BLaER1 (cell line): Measurements from ENCODE around the gene FAM89A.

Source experiments
- H3K27ac ChIP-seq: shearing (Covaris generic); formaldehyde crosslinking; 2 replicates; pipeline ENCODE4 v1.8.1; 2022
- H3K27me3 ChIP-seq: shearing (Covaris generic); formaldehyde crosslinking; 2 replicates; pipeline ENCODE4 v1.8.1; 2022
- H3K36me3 ChIP-seq: shearing (Covaris generic); formaldehyde crosslinking; 2 replicates; pipeline ENCODE4 v1.8.1; 2022
- H3K4me1 ChIP-seq: shearing (Covaris generic); formaldehyde crosslinking; 2 replicates; pipeline ENCODE4 v1.8.1; 2022
- H3K4me2 ChIP-seq: shearing (Covaris generic); formaldehyde crosslinking; 2 replicates; pipeline ENCODE4 v1.8.1; 2022
- H3K4me3 ChIP-seq: shearing (Covaris generic); formaldehyde crosslinking; 2 replicates; pipeline ENCODE4 v1.8.1; 2022
- H3K9ac ChIP-seq: shearing (Covaris generic); formaldehyde crosslinking; 2 replicates; pipeline ENCODE4 v1.8.1; 2022
- H3K9me3 ChIP-seq: shearing (Covaris generic); formaldehyde crosslinking; 2 replicates; pipeline ENCODE4 v1.8.1; 2022
- H4K20me1 ChIP-seq: shearing (Covaris generic); formaldehyde crosslinking; 2 replicates; pipeline ENCODE4 v1.8.1; 2022
- Cebpa-rat ChIP-seq: shearing (Covaris generic); IDR thresholded peaks from 2 replicates; pipeline ENCODE4 v1.8.1; 2022

The FAM89A gene

DNA sequence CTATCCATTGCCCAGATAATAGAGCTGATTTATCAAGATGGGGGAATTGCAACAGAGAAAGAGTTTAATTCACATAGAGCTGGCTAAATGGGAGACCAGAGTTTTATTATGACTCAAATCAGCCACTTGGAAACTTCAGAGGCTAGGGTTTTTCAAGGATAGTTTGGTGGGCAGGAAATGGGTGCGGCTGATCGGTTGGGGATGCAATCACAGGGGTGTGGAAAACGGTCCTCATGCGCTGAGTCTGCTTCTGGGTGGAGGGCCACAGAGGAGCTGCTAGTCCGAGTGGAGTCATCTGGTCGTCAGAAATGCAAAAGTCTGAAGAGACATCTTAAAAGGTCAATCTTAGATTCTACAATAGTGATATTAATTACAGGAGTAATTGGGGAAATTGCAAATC, 32.0 kb upstream of the FAM89A start:
- H3K27me3 ChIP-seq = no peaks in the 10 kb centered on the region
- H3K36me3 ChIP-seq = no peaks in the 10 kb centered on the region
- no peak overlapping the region for H3K9ac ChIP-seq
- H3K4me3 ChIP-seq = no peak overlapping the region
- no peaks in the 10 kb centered on the region for H4K20me1 ChIP-seq
- no peak overlapping the region for H3K4me2 ChIP-seq
- no peak overlapping the region for H3K27ac ChIP-seq
- H3K9me3 ChIP-seq = no peaks in the 10 kb centered on the region
- H3K4me1 ChIP-seq = no peaks in the 10 kb centered on the region
- no peak for TF ChIP-seq Cebpa-rat

DNA sequence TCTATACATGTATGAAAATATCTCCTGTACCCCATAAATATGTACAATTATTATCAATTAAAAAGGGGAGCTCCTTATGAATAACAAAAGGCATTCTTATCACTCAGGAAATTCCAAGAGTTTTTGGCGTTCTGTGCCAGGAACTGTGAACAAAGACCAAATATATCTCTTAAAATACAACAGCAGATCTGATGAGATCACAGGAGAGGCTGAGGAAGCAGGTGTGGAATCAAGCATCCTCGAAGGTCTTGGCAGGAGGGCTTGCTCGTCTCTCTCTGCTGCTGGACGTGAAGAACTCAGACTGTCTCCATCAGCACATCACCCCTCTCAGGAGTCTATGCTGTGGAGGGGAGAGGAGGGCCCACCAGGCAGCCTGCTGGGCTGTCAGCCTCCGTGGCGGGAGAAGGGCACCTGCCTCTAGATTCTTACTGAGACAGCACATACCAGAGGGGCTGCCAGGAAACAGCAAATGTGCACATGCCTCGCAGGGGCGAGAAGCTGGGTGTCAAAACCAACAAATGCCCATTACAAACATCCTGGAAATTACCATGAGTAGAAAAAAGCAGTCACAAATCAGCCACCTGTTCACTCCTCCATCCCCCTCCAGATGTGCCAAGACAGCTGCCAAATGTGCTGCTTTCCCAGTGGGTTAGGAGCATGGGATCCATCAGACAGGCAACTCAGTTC, 30.8 kb upstream of the FAM89A start:
- H3K27ac ChIP-seq = no peak overlapping the region
- H3K4me3 ChIP-seq = no peak overlapping the region
- no peak overlapping the region for H3K4me2 ChIP-seq
- H3K27me3 ChIP-seq = no peaks in the 10 kb centered on the region
- H3K9ac ChIP-seq = no peak overlapping the region
- peaks cover 10% of the 10 kb centered on the region; the same call in 1 of the 2 replicates for H3K4me1 ChIP-seq
- no peaks in the 10 kb centered on the region for H4K20me1 ChIP-seq
- no peaks in the 10 kb centered on the region for H3K9me3 ChIP-seq
- TF ChIP-seq Cebpa-rat = no peak
- no peaks in the 10 kb centered on the region for H3K36me3 ChIP-seq

DNA sequence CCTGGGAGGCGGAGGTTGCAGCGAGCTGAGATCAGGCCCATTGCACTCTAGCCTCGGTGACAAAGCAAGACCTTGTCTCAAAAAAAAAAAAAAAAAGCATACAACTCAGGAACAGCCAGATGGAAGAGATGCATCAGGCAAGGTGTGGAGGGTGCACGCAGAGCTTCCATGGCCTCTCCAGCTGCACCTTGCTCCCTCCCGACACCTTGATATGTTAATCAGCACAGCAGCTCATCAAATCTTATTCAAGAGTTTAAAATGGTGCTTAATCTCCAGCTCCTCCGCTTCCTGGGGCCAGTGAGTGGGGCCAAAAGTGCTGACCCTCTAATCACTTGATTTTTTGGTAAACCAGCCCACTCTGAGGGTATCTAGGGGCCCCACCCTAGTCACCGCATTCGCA, 29.3 kb upstream of the FAM89A start:
- H3K4me3 ChIP-seq = no peak overlapping the region
- H3K9me3 ChIP-seq = no peaks in the 10 kb centered on the region
- H3K36me3 ChIP-seq = no peaks in the 10 kb centered on the region
- H3K27ac ChIP-seq = no peak overlapping the region
- H3K9ac ChIP-seq = no peak overlapping the region
- H3K27me3 ChIP-seq = no peaks in the 10 kb centered on the region
- no peaks in the 10 kb centered on the region for H4K20me1 ChIP-seq
- TF ChIP-seq Cebpa-rat = no peak
- H3K4me1 ChIP-seq = peaks cover 26% of the 10 kb centered on the region
- no peak overlapping the region for H3K4me2 ChIP-seq

DNA sequence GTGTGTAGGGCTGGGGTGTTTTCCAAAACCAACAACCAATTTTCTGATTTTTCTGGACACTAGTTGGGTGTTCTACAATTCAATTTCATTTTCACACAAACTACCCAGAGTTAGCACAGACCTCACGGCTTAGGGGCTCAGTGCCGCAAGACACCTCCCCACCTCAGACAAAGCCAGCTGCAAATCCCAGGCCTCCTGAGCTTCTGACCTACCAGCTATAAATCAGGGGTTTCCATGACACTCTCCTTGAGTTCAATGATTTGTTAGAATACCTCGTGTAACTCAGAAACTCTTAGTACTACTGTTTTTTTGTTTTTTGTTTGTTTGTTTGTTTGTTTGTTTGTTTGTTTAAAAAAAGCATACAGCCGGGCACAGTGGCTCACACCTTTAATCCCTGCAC, 28.7 kb upstream of the FAM89A start:
- Histone ChIP-seq H3K9me3 (no peaks in the 10 kb centered on the region), H4K20me1 (no peaks in the 10 kb centered on the region), H3K27ac (no peak overlapping the region), H3K27me3 (no peaks in the 10 kb centered on the region), H3K36me3 (no peaks in the 10 kb centered on the region), H3K4me2 (no peak overlapping the region), H3K4me3 (no peak overlapping the region), H3K9ac (no peak overlapping the region), H3K4me1 (peaks cover 31% of the 10 kb centered on the region)
- no peak for TF ChIP-seq Cebpa-rat

DNA sequence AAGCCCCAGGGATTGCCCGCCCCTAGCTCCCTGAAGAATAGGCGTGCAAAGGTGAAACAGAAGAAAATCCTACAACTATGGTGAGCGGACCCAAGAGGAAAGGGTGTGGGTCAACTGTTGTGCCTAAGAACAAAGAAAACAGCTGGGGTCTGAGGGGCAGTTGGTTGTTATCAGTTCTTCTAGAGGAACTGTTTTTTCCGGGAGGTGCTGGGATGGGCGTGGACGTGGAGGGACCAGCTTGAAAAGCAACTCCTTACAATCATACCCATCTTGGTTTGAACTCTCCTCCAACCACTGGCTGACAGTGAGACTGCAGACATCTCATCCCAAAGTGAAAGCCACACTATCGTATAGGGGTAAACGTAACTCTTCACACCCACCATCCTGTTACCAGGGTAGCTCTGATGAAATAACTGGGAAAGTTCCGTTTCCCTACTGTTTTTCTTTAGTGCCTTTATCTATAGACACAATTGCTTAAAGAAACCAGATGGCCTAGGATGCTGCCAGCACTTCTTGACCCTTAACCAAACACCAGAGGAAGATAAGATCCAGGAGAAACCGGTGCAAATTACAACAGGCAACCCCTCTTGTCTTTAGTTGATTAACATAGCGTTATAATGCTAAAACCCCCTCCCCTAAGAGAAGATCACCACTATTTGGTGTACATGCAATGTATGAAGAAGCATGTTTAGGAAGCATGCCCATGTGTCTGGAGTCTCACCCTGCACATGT, 25.6 kb upstream of the FAM89A start:
- TF ChIP-seq Cebpa-rat = no peak
- peak overlapping the region; percentile 51 for H3K4me2 ChIP-seq
- no peaks in the 10 kb centered on the region for H3K36me3 ChIP-seq
- no peaks in the 10 kb centered on the region for H4K20me1 ChIP-seq
- peak overlapping the region; percentile 31; the same call in 1 of the 2 replicates for H3K27ac ChIP-seq
- H3K4me1 ChIP-seq = peaks cover 35% of the 10 kb centered on the region
- H3K9ac ChIP-seq = no peak overlapping the region
- H3K27me3 ChIP-seq = no peaks in the 10 kb centered on the region
- no peaks in the 10 kb centered on the region for H3K9me3 ChIP-seq
- H3K4me3 ChIP-seq = no peak overlapping the region

DNA sequence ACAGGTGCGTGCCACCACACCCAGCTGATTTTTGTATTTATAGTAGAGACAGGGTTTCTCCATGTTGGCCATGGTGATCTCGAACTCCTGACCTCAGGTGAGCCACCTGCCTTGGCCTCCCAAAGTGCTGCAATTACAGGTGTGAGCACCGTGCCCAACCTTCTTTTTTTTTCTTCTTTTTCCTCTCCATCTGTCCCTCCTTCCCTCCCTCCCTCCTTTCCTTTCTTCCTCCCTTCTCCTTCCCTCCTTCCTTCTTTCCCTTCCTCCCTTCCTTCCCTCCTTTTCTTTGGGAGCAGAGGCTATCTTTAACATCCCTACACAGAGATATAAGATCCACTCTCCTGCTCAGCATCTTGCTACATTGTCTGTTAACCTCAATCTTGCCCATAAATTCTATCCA, 24.4 kb upstream of the FAM89A start:
- Histone ChIP-seq H3K9ac (no peak overlapping the region), H3K27ac (no peak overlapping the region), H3K4me1 (peaks cover 35% of the 10 kb centered on the region), H3K4me2 (peak overlapping the region; percentile 51), H3K27me3 (no peaks in the 10 kb centered on the region), H3K9me3 (no peaks in the 10 kb centered on the region), H3K36me3 (no peaks in the 10 kb centered on the region), H4K20me1 (no peaks in the 10 kb centered on the region), H3K4me3 (no peak overlapping the region)
- TF ChIP-seq Cebpa-rat = no peak

DNA sequence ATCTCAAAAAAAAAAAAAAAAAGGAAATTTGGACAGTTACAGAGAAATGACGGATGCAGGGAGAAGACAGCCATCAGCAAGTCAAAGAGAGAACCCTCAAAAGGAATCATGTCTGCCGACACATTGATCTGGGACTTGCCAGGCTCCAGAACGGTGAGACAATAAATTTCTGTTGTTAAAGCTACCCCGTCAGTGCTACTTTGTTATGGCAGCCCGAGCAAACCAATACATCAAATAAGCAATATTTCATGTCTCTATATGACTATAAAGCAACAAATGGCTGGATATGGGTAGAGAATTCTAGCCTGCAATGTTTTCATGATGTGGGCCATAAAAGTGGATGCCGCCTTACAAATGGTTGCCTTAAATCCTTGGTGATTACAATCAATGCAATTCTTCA, 23.3 kb upstream of the FAM89A start:
- Histone ChIP-seq H3K36me3 (no peaks in the 10 kb centered on the region), H3K4me1 (peaks cover 35% of the 10 kb centered on the region), H3K4me3 (no peak overlapping the region), H3K4me2 (no peak overlapping the region), H3K9ac (no peak overlapping the region), H3K27me3 (no peaks in the 10 kb centered on the region), H3K9me3 (no peaks in the 10 kb centered on the region), H4K20me1 (no peaks in the 10 kb centered on the region), H3K27ac (no peak overlapping the region)
- TF ChIP-seq Cebpa-rat = no peak

DNA sequence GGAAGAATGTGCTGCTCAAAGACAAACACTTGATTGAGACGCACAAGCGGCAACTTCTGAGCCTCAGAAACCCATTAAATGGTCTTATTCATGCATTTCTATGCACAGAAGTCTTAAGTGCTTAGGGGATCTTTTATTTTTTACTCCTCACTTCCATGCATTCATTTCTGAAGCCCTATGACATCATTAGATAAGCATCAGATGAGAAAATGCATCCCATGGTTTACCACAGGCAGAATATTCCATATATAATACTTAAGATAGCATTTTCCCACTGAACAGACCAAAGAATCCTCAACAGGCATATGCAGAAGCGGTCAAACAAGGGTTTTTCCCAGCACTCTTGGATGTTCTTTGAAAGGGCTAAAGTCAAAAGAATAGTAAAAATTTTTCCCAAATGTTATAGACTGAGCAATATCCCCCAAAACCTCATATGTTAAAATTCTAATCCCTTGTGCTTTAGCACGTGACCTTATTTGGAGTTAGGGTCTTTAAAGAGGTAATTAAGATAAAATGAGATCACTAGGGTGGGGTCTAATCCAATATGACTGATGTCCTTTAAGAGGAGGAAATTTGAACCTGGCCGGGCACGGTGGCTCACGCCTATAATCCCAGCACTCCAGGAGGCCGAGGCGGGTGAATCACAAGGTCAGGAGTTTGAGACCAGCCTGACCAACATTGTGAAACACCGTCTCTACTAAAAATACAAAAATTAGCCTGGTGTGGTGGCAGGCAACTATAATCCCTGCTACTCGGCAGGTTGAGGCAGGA, 22.6 kb upstream of the FAM89A start:
- no peaks in the 10 kb centered on the region for H3K9me3 ChIP-seq
- peaks cover 35% of the 10 kb centered on the region for H3K4me1 ChIP-seq
- no peak overlapping the region for H3K9ac ChIP-seq
- no peaks in the 10 kb centered on the region for H4K20me1 ChIP-seq
- H3K27ac ChIP-seq = no peak overlapping the region
- H3K27me3 ChIP-seq = no peaks in the 10 kb centered on the region
- H3K4me2 ChIP-seq = no peak overlapping the region
- no peaks in the 10 kb centered on the region for H3K36me3 ChIP-seq
- no peak for TF ChIP-seq Cebpa-rat
- H3K4me3 ChIP-seq = no peak overlapping the region

DNA sequence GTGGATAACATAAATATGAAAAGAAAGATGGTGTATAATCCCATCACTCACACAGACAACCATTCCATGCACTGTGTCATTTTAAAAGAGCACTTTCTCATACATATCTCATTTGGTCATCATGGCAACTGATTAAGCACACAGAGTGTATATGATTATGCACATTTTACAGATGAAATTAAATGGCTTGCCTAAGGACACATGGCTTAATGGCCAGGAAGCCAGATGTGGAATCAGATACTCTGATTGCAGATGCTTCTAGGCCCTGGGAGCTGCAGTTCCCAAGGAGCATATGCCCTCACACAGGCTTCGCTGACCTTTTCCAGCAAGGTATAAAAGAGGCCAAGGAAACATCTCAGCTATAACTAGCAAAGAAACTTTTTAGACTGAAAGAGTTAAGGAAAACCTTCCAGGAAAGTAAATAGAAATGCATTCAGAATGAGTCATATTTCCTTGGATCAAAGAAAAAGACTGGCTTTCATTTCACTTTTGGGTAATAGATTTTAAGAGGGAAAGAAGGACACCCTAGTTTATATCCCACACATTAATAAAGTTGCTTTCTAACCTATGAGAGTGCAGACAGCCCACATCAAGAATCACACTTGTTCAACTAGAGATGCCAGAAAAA, 19.6 kb upstream of the FAM89A start:
- no peaks in the 10 kb centered on the region for H3K36me3 ChIP-seq
- peaks cover 9% of the 10 kb centered on the region; the same call in 1 of the 2 replicates for H3K9me3 ChIP-seq
- no peak overlapping the region for H3K9ac ChIP-seq
- no peak overlapping the region for H3K4me3 ChIP-seq
- H4K20me1 ChIP-seq = no peaks in the 10 kb centered on the region
- H3K4me1 ChIP-seq = peaks cover 12% of the 10 kb centered on the region
- no peak overlapping the region for H3K4me2 ChIP-seq
- no peaks in the 10 kb centered on the region for H3K27me3 ChIP-seq
- TF ChIP-seq Cebpa-rat = no peak
- H3K27ac ChIP-seq = no peak overlapping the region
